HG03460 (cell line): Measurements from ENCODE around the gene OLFML2B.

ENCODE experiments used
- ATAC-seq: cut with Tn5 transposase; IDR thresholded peaks from one replicate; pipeline ENCODE4 v1.9.1; 2021; ENCODE audit not compliant: unreplicated experiment

The OLFML2B gene

DNA sequence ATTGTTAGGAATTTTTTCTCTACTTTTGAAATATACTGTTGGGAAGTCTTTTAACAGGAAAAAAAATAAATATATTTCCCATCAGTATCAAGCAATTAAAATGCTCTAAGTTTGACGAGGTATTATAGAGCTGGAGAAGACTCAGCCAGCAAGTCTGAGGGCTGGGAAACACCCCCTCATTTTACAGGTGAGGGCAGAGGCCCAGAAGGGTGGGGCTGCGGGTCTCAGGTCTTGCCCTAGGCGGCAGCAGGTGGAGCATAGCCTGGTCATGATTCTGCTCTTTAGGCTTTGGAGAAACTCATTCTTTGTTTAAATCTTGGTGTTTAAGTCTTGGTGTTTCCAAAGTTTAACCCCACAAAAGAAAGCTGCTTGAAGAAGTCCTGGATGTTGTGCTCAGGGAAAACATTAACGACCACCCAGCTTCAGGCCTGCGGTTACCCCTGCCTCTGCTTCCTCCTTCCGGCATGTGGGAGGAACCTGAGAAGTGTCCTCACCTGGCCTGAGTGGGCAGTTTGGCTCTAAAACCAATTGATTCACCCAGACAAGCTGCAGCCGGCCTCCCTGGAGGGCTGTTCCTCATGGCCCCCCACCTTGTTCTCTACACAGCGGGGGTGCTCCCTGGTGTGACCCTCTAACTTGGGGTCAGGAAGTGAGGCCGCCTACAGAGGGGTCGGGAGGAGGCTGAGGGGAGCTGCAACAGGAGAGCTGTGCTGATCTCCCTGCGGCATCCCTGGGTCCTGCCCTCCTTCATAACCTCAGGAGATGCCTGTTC, 41.7 kb downstream of the OLFML2B start:
- no peak for ATAC-seq

DNA sequence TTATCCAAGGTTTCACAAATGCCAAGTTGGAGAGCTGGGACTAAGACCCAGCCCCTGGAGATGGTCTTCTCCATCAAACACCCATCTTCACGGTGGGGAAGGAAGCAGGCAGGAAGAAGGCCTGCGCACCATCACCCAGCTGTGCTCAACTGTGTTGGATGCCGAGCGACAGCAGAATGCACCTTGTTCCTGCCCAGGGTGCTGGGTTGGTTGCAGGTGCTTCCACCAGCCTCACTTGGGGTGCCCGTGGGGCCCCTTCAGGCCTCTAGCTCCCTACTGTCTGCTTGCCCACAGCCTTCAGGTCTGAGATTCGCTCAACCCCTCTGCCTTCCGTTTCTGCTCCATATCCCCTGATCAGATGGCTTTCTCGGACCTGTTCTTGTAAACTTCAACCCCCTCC, 42.5 kb downstream of the OLFML2B start:
- ATAC-seq: no peak

DNA sequence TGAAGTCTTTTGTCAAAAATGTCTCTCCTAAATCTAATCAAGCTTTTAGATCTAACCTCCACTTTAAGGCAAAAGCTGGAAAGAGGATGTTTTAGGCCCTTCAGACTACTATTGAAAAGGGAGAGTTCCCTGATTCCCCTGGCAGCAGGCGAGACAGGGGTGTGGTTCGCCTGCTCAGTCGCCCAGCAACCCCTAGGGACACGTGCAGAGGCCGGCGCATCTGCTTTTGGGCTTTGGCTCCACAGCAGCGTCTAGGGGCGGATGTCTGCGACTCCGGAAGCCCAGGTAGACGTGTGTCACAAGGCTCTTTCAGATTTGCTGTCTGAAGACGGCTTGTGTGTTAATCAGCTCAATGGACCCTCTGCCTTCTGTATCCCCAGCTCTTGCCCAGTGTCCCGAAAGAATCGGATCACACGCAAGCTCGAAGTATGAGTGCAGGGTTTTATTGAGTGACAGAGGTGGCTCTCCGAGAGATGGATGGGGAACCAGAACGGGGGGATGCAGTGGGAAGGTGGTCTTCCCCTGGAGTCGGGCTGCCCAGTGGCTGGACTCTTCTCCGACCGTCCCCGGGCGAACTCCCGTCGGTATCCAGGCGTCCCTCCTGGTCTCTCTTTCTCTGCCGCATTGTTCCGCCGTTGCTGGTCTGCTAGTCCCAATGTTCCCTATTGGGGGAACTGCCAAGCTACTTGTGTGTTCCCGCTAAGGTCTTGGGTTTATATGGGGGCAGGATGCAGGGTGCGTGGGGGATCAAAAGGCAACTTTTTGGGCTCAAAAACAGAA, 45.5 kb downstream of the OLFML2B start:
- ATAC-seq: no peak

DNA sequence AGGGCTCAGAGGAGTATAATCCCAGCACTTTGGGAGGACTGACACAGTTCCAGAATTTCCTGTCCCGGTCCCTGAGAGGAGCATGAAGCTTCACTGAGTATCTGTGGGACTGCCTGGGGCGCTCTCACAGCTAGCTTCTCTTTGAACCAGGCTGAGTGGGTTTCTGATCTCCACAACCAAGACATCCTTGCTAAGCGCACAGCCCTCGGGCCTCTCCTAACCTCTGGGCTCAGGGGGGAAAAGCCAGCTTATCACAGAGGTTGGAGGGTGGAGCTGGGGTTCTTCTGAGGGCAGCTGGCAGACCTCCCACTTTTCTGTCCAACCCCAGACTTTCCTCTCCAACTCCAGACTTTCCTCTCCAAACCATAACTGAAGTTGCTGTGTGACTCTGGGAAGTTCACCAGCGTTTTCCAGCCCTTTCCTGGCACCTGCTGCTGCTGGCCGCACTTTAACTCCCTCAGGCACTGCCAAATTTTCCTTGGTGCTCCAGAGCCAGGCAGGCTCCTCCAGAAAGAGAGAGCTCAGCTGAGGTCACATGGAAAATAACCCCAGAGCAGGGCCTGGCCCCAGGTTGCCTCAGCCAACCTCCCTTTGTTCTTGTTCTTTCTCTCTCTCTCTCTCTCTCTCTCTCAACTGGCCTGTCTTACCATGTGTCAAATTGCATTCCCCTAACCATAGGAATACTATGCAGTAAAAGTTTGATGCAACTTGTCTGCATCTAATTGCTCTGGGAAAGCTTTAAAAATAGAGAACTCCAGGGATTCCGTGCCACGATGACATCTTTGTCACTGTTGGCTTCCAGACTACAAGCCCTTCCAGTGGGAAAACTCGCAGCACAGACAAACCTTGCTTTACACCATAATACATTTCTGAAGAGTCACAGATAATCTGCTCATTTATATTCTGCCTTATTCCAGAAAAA, 49.5 kb downstream of the OLFML2B start:
- no peak for ATAC-seq

DNA sequence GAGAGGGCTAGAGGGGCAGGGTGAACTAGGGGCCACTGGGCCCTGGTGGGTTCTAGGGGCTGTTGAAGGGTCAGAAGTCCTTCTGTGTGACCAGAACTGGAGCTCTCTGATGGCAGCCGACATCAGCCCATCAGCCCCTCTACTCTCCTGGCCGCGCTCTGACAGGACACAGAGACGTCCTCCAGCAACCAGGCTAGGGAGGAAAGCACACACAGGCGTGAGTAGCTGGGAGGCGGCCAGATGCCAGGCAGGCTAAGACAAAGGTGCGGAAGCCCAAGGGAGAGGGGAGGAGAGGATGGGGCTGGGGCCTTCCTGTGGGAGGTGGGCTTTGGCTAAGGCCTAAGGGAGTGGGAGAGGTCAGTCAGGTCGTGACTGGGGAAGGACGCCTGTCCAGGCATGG, 50.8 kb downstream of the OLFML2B start:
- no peak for ATAC-seq

DNA sequence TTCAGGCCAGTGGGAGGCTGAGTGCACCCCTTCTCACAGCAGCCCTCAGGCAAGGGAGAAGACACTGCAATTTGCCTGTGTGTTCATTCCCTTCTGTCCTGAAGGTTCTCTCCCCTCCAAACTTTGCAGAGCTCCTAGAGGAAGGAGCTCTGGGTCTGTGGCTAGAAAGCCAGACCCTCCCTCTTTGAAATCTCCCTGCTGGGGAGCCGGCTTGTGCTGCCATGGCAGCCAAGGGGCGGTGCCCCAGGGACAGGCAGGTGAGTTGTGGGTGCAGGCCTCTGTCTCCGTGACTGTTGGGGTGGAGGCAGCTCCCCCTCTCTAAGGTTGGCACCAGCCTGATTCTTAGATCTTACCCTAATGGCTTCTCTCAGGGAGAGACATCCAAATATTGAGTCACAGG, 53.0 kb downstream of the OLFML2B start:
- no peak for ATAC-seq

DNA sequence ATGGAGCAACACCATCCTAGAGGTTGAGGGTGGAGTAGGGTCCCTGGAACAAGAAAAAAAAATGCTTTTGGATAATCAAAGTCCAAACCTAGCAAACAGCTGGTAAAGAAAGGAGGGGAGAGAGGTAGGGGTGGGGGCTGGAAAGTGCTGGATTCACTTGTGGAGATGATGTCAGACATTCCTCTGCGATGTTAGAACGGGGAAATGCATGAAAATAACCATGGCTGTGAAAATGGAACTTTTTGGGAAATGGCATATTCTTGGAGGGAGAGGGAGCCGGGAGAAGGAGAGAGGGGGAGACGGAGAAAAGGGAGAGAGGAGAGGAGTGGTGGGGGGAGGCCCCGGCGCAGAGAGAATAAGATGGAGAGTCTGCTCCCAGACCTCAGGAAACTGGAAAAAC, 53.6 kb downstream of the OLFML2B start:
- no peak for ATAC-seq

DNA sequence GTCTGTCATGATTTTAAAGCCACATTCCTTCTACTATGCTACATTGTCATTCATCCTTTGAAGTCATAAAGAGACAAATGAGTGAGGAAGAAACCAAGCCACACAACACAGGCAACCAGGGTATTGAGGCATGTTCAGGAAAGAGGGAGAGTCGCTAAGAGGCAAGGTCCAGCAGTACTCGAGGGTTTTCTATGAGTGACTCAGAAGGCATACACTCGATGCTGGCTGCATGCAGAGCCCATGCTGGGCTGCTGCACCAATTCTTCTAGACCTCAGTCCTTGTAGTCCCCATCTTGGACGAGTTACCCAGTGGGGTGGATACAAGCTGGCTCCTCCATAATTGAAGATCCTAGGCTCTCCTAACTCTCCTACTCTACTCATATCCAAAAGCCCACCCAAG, 57.6 kb downstream of the OLFML2B start:
- ATAC-seq: no peak

DNA sequence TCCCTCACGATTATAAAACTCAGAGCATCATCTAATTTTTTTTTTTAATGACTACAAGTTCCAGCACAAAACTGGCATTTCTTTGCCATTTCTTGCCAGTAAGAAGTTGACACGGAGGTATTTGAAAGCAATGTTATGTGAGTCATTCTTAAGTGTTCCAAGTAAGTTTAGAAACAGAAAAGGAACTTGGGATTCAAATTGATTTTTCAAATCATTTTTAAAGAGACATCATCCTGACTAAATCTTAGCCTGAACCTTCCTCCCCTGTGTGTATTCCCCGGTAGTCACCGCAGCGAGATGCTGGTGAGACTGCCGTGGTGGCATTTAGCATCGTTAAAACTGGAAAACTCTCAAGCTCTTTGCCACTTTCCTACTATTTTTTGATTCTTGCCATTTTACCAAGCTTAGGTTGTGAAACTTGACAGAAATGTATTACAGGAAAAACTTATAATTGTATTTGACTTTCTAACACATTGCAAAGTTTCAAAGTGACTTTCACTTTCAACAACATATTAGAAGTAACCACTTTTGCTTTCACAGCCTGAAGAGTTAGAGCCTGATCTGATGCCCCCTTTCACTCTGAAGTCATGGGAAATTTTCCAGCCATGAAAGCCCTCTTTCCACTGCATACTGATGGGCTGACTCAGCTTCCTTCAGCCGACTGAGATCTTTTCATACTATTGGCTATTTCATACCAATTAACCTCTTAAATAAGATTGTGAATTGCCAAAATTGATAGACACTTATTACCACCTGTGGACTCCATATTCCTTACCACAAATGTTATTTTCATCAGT, 61.4 kb downstream of the OLFML2B start:
- ATAC-seq: peak; percentile 82

DNA sequence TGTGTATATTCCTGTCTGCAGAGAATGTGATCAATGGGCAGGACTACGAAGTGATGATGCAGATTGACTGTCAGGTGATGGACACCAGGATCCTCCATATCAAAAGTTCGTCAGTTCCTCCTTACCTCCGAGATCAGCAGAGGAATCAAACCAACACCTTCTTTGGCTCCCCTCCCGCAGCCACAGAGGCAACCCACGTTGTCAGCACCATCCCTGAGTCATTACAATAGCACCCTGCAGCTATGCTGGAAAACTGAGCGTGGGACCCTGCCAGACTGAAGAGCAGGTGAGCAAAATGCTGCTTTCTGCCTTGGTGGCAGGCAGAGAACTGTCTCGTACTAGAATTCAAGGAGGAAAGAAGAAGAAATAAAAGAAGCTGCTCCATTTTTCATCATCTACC, 65.2 kb downstream of the OLFML2B start:
- ATAC-seq: no peak

DNA sequence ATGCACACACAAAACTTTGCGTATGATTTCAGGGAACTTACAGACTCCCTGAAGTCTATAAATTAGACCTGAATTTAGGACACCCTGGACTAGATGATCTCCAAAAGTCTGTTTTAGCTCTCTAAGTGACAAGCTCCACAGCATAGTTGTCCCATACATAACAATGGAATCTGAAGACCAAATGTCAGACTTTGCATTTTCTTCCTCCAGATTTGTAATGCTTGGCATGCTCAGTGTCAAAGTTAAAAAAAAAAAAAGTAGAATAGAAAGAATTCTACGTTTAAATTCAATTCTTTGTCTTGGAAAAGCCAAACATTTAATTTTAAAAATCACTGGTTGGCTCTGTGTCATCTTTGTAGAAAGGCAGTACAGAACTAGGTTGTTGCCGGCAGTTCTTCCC, 66.7 kb downstream of the OLFML2B start:
- ATAC-seq: no peak

DNA sequence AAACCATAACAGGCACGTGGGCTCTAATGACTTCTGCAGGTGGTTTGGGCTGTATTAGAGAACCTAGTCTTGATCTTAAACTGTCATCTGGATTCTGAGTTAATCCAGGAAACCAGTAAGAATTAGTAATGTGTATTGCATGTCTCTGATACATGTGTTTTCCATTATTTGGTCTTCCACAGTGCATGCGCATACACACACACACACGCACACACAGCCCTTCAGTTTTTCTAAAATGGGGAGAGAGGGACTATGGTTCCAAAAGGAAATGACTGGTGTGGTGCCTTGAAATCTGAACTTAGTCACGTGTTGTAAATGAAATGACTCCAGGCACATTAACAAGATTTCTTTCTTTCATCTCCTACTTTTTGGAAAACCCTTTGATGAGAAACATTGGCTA, 67.6 kb downstream of the OLFML2B start:
- ATAC-seq: no peak

DNA sequence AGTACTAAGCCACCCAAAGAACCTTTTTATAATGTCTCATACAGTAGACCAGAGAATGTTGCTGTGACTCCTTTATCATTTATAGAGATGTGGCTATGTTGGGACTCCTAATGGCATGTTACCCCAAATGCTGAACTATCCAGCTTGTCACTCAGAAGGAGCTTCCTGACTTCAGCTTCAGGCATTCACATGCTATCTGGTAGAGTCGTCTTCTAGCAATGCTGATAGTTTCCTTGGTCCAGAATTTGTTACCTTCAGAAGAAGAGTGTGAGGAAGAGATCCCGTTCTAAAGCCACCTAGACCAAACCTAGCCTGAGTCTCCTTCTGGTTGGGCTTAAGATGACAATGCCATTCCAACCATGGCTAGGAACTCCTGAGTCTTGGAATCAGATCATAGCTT, 68.1 kb downstream of the OLFML2B start:
- no peak for ATAC-seq

DNA sequence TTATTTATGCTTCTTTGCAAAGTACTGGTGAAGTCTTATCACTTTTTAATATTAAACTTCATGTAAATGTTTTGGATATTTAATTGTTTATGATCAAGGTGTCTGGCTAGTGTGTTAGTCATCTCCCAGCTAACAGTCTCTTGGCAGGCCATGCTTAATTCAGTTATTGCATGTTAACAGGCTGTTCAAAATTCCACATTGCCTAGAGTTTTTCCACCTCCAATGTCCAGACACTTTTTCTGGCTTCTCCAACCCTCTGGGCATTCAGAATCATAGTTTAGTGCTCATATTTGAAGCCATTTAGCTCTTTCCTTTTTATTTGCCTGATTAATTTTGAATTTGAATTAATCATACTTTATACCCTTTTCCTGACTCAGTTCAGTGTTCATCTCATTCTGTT, 69.2 kb downstream of the OLFML2B start:
- ATAC-seq: no peak

DNA sequence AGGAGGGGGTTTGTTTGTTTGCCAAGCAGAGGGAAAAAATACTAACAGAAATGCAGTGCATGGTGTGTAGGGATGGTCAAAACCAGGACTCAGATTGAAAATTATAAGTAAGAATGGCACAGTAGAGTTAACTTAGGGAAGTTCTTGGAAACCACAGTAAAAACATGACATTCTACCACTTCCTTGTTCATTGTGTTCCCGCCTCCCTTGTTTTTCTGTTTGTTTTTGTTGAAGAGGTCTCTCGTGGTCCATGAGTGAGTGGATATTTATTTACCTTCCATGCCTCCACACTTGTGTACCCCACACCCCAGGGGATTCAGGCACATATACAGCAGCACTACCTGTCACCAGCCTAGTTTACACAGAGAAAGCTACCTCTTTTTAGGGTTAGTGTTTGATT, 69.6 kb downstream of the OLFML2B start:
- ATAC-seq: no peak

DNA sequence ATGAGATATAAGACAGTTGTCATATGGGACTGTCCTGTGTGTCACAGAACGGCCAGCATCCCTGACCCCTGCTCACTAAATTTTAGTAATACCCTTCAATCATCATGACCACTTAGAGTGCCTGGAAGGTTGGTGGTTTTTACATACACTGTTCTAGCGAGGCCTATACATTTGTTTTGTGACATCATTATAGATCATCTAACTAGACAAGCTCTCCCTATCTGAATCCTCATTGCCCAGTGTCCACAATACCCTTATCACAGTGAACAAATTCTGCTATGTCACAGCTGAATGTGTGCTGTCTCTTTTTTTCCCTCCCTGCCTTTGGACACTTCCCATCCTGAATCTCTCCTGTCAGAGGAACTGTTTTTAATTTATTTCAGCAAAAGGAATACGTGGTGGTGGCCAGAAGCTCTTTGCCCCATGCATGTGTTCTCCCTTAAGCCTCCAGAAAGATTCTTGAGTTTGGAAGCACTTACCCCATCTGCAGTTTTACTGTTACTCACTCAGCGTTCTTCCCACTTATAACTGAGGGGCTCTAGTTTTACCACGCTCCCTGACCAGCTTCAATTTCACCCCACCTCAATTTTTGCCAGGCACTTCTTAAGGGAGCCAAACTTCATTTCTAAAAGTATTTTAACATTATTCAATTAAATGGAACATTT, 70.3 kb downstream of the OLFML2B start:
- ATAC-seq: no peak

DNA sequence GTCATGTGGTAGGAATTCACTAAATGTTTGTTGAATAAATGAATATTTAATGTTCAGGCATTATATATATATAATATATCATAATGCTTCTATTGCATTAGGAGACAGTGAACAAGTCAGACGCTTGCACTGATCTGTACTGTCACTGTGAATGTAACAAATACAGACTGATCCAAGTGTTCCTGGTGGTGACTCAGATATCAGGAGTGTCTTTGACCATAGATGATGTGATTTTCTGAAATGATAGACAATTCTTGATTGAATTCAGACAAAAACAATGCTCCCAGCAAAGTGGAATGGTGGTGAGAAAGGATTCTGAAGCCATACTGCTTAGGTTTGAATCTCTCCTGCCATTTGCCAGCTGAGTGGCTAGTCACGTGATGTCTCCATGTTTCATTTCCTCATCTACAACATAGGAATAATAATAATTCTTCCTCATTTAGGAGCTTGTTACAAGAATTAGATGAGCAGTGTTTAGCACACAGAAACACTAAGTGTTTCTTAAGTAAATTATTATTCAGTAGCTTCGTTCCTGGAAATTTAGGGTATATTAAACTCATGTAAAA, 71.0 kb downstream of the OLFML2B start:
- no peak for ATAC-seq

DNA sequence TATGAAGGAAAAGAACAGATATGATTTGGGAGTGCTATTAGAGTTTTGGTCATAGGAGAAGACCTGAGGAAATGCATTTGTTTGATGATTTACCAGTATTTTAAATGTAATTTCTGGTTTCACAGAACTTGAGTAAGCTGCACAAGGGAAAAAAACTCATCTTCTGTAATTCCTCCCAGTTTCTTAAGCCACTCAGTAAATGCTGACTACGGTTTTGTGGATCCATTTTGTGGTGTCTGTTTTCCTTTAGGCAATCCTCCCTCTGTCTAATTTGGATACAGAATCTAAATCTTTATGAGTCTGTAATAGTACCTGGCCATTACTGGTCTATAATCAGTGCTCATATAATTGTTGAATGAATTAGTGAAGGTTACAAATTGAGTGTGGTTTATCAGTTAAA, 72.0 kb downstream of the OLFML2B start:
- ATAC-seq: no peak

DNA sequence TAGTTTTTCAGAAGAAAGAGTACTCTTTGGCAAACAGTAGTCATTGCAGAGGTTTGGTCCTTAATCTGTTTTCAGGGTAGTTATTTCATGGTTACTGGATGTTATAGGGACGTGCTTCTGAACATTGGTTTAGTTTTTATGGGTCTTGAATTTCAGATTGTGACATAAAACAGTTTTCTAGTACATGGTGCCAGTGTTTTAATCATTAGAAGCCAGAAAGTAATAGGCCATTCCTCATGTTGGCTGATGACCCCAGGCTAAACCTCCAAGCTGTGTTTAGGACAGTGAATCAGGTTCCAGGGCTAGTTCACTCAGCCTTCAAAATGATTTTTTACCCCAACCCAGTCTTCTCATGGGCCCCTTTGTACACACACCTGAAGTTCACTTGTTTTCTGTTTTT, 73.3 kb downstream of the OLFML2B start:
- no peak for ATAC-seq

DNA sequence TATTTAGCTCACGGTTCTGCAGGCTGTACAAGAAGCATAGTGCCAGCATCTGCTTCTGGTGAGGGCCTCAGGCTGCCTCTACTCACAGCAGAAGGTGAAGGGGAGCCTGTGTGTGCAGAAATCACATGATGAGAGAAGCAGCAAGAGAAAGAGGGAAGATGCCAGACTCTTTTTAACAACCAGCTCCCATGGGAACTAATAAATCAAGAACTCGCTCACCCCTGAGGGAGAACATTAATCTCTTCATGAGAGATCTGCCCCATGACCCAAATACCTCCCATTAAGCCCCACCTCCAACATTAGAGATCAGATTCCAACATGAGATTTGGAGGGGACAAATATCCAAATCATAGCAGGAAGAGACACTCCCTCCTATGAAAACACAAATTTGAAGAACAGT, 74.1 kb downstream of the OLFML2B start:
- ATAC-seq: no peak
